Suprapubic skin (tissue), 4 donors: ENCODE results near the gene TOM1L2. TPM values are rescaled to one million over a fixed set of nuclear protein-coding genes. Genes with fewer than 3 reads are reported as not detected.
A peak's percentile ranks its signal among the peaks of the same experiment; 100 is the strongest.
"Not testable (repeated sequence)": the region's sequence is repeated elsewhere in the genome, so short reads cannot be mapped to it uniquely, and the experiment has no call there.

Experiments used
- DNase-seq, 2 donors: peaks; one replicate each; pipeline ENCODE4 v3.0.0-alpha.2; 2019; ENCODE audit warnings: low spot score in 2 of 2
- H3K27ac ChIP-seq: fragments of 200-600 bp; sonication (generic); one replicate; pipeline ENCODE4 v1.5.1; 2019
- H3K27me3 ChIP-seq: fragments of 200-600 bp; sonication (generic); one replicate; pipeline ENCODE4 v1.5.1; 2019
- H3K36me3 ChIP-seq: fragments of 200-600 bp; sonication (generic); one replicate; pipeline ENCODE4 v1.5.1; 2019
- H3K4me1 ChIP-seq: fragments of 200-600 bp; sonication (generic); one replicate; pipeline ENCODE4 v1.5.1; 2019
- H3K4me3 ChIP-seq: fragments of 200-600 bp; sonication (generic); one replicate; pipeline ENCODE4 v1.5.1; 2019; ENCODE audit warnings: mild to moderate bottlenecking
- H3K9me3 ChIP-seq: fragments of 200-600 bp; sonication (generic); one replicate; pipeline ENCODE4 v1.5.1; 2019
- CTCF ChIP-seq, 2 donors: fragments of 200-600 bp in 1 of 2; fragments of 450-650 bp in 1 of 2; sonication (generic) in 1 of 2; IDR thresholded peaks; one replicate each; pipeline ENCODE4 v1.5.1; 2016 to 2019; ENCODE audit warnings: antibody characterized with exemption in 2 of 2, mild to moderate bottlenecking in 1 of 2, moderate library complexity in 1 of 2
- EP300 ChIP-seq: sonication (generic); formaldehyde crosslinking; IDR thresholded peaks from one replicate; pipeline ENCODE4 v1.6.1; 2017; ENCODE audit warnings: antibody characterized with exemption
- POLR2A ChIP-seq, 2 donors: fragments of 450-650 bp; IDR thresholded peaks; one replicate each; pipeline ENCODE4 v1.6.1; 2017; ENCODE audit warnings: antibody characterized with exemption in 2 of 2, mild to moderate bottlenecking in 2 of 2, moderate library complexity in 2 of 2
- POLR2AphosphoS5 ChIP-seq, 3 donors: sonication (generic); formaldehyde crosslinking; IDR thresholded peaks; one replicate each; pipeline ENCODE4 v1.6.1; 2017; ENCODE audit warnings: antibody characterized with exemption in 3 of 3
- WGBS: methylation state at CpG from one replicate; pipeline ENCODE4 v1.1.5; 2018; 5-methylcytosine and 5-hydroxymethylcytosine counted together
- total RNA-seq, 4 donors: library from RNA; depleted of rRNA; stranded (reverse); fragments of >200 nt; gene quantifications; one replicate each; pipeline ENCODE4 v1.1.0, GENCODE V29; 2016

The TOM1L2 gene
- total RNA-seq, 4 donors from 2014 or later: 128 to 259 (median 162) TPM

GRCh38 chr17:17998934-17999333, 26.7 kb upstream of the TOM1L2 start:
- no peak for TF ChIP-seq POLR2A (IDR thresholded peaks at IDR 0.05)
- TF ChIP-seq POLR2AphosphoS5 (IDR thresholded peaks at IDR 0.05): no peak
- 78% methylated on average over 8 of the region's 8 CpGs for WGBS
- H3K4me3 ChIP-seq: no peak overlapping the region
- H3K9me3 ChIP-seq: no peaks in the 10 kb centered on the region
- no peak overlapping the region for H3K27ac ChIP-seq
- H3K27me3 ChIP-seq: no peaks in the 10 kb centered on the region
- no peak for DNase-seq
- no peaks in the 10 kb centered on the region for H3K36me3 ChIP-seq
- peaks cover 8% of the 10 kb centered on the region for H3K4me1 ChIP-seq

GRCh38 chr17:17995887-17996286, 23.7 kb upstream of the TOM1L2 start:
- not testable (repeated sequence) for H3K36me3 ChIP-seq, H3K27ac ChIP-seq, H3K9me3 ChIP-seq, H3K4me1 ChIP-seq, DNase-seq, H3K27me3 ChIP-seq, H3K4me3 ChIP-seq
- WGBS: 97% methylated on average over 8 of the region's 8 CpGs

- Histone ChIP-seq H3K4me1 (peaks cover 20% of the 10 kb centered on the region), H3K27ac (no peak overlapping the region), H3K36me3 (no peaks in the 10 kb centered on the region), H3K27me3 (no peaks in the 10 kb centered on the region), H3K9me3 (no peaks in the 10 kb centered on the region), H3K4me3 (no peak overlapping the region)
- WGBS: 67% methylated on average over 10 of the region's 18 CpGs
- TF ChIP-seq CTCF (IDR thresholded peaks at IDR 0.05) (peak in 1 of 2 donors; percentile 17), POLR2AphosphoS5 (IDR thresholded peaks at IDR 0.05) (no peak), EP300 (no peak), POLR2A (IDR thresholded peaks at IDR 0.05) (no peak)
- no peak for DNase-seq
Measured at GRCh38 chr17:17994271-17995069, 22.3 kb upstream of the TOM1L2 start.

- Histone ChIP-seq H3K9me3 (no peaks in the 10 kb centered on the region), H3K4me1 (peaks cover 20% of the 10 kb centered on the region), H3K27me3 (no peaks in the 10 kb centered on the region), H3K36me3 (no peaks in the 10 kb centered on the region), H3K4me3 (no peak overlapping the region), H3K27ac (no peak overlapping the region)
- DNase-seq: no peak
- 89% methylated on average over 10 of the region's 12 CpGs for WGBS
- no peak for TF ChIP-seq EP300
- no peak for TF ChIP-seq CTCF (IDR thresholded peaks at IDR 0.05)
- TF ChIP-seq POLR2A (IDR thresholded peaks at IDR 0.05): no peak
- no peak for TF ChIP-seq POLR2AphosphoS5 (IDR thresholded peaks at IDR 0.05)
Measured at GRCh38 chr17:17993852-17994251, 21.7 kb upstream of the TOM1L2 start.

- Histone ChIP-seq H3K36me3 (no peaks in the 10 kb centered on the region), H3K27me3 (no peaks in the 10 kb centered on the region), H3K4me3 (no peak overlapping the region), H3K4me1 (peaks cover 20% of the 10 kb centered on the region), H3K9me3 (no peaks in the 10 kb centered on the region), H3K27ac (no peak overlapping the region)
- no peak for TF ChIP-seq CTCF (IDR thresholded peaks at IDR 0.05)
- TF ChIP-seq POLR2AphosphoS5 (IDR thresholded peaks at IDR 0.05): no peak
- TF ChIP-seq POLR2A (IDR thresholded peaks at IDR 0.05): no peak
- TF ChIP-seq EP300: no peak
- no peak for DNase-seq
- WGBS: 81% methylated on average over 2 of the region's 2 CpGs
Measured at GRCh38 chr17:17993366-17993765, 21.2 kb upstream of the TOM1L2 start.

GRCh38 chr17:17990282-17990681, 18.1 kb upstream of the TOM1L2 start:
- Histone ChIP-seq H3K27ac (peak overlapping the region; percentile 67), H3K9me3 (no peaks in the 10 kb centered on the region), H3K36me3 (no peaks in the 10 kb centered on the region), H3K4me3 (no peak overlapping the region), H3K4me1 (peaks cover 20% of the 10 kb centered on the region), H3K27me3 (no peaks in the 10 kb centered on the region)
- DNase-seq: no peak
- TF ChIP-seq EP300 (no peak), POLR2A (IDR thresholded peaks at IDR 0.05) (no peak), POLR2AphosphoS5 (IDR thresholded peaks at IDR 0.05) (no peak), CTCF (IDR thresholded peaks at IDR 0.05) (no peak)
- 52% methylated on average over 2 of the region's 2 CpGs for WGBS
